NCI-H1436 (cell line): ENCODE measurements around the gene DCPS.
"Not testable (repeated sequence)": the region's sequence is repeated elsewhere in the genome, so short reads cannot be mapped to it uniquely, and the experiment has no call there.

Source experiments
- DNase-seq: peaks from one replicate; lab custom pipeline; 2025; lab: John Stamatoyannopoulos, UW

DCPS gene

GRCh38 chr11:126384449-126385070, 80.7 kb downstream of the DCPS start:
- DNase-seq: no peak

GRCh38 chr11:126385991-126386728, 82.3 kb downstream of the DCPS start:
- DNase-seq: no peak

GRCh38 chr11:126386729-126387071, 82.8 kb downstream of the DCPS start:
- DNase-seq: not testable (repeated sequence)

GRCh38 chr11:126387857-126388256, 84.0 kb downstream of the DCPS start:
- DNase-seq: no peak

- no peak for DNase-seq
Measured at GRCh38 chr11:126390272-126390867, 86.5 kb downstream of the DCPS start.

GRCh38 chr11:126391286-126391954, 87.6 kb downstream of the DCPS start:
- DNase-seq: no peak

- no peak for DNase-seq
Measured at GRCh38 chr11:126391970-126392632, 88.2 kb downstream of the DCPS start.

- no peak for DNase-seq
Measured at GRCh38 chr11:126392633-126393013, 88.8 kb downstream of the DCPS start.

- DNase-seq: no peak
Measured at GRCh38 chr11:126393143-126393542, 89.3 kb downstream of the DCPS start.

- no peak for DNase-seq
Measured at GRCh38 chr11:126394036-126394435, 90.2 kb downstream of the DCPS start.

GRCh38 chr11:126394634-126395072, 90.8 kb downstream of the DCPS start:
- DNase-seq: not testable (repeated sequence)
